ENCODE measurements around the gene CREM.
"Not testable (repeated sequence)": the region's sequence is repeated elsewhere in the genome, so short reads cannot be mapped to it uniquely, and the experiment has no call there.

CREM gene

GRCh38 chr10:35208949-35209613 is 82.4 kb downstream of the CREM start:
- peak overlapping the region; percentile 30 for H3K27ac ChIP-seq (ENCODE audit: low read depth, low read length)
- H3K4me3 ChIP-seq (ENCODE audit: low read depth, low read length): no peak overlapping the region
- no peaks in the 10 kb centered on the region for H3K36me3 ChIP-seq (ENCODE audit: control insufficient read depth, insufficient read depth, low read length)
- H3K4me1 ChIP-seq (ENCODE audit: control insufficient read depth, insufficient read depth, low read length): peaks cover 44% of the 10 kb centered on the region
- no peaks in the 10 kb centered on the region for H3K9me3 ChIP-seq (ENCODE audit: control insufficient read depth, insufficient read depth, low read length)
- no peaks in the 10 kb centered on the region for H3K27me3 ChIP-seq (ENCODE audit: control insufficient read depth, insufficient read depth, low read length)
- H3K9ac ChIP-seq (ENCODE audit: low read depth, low read length): no peak overlapping the region

- peak overlapping the region; percentile 69 for H3K27ac ChIP-seq (ENCODE audit: low read depth, low read length)
- H3K27me3 ChIP-seq (ENCODE audit: control insufficient read depth, insufficient read depth, low read length): no peaks in the 10 kb centered on the region
- peaks cover 44% of the 10 kb centered on the region for H3K4me1 ChIP-seq (ENCODE audit: control insufficient read depth, insufficient read depth, low read length)
- no peaks in the 10 kb centered on the region for H3K36me3 ChIP-seq (ENCODE audit: control insufficient read depth, insufficient read depth, low read length)
- no peak overlapping the region for H3K4me3 ChIP-seq (ENCODE audit: low read depth, low read length)
- no peaks in the 10 kb centered on the region for H3K9me3 ChIP-seq (ENCODE audit: control insufficient read depth, insufficient read depth, low read length)
- H3K9ac ChIP-seq (ENCODE audit: low read depth, low read length): no peak overlapping the region
Measured at GRCh38 chr10:35210961-35211360, 84.3 kb downstream of the CREM start.

GRCh38 chr10:35211390-35211789 is 84.7 kb downstream of the CREM start:
- no peaks in the 10 kb centered on the region for H3K36me3 ChIP-seq (ENCODE audit: control insufficient read depth, insufficient read depth, low read length)
- peak overlapping the region; percentile 69 for H3K27ac ChIP-seq (ENCODE audit: low read depth, low read length)
- H3K4me1 ChIP-seq (ENCODE audit: control insufficient read depth, insufficient read depth, low read length): peaks cover 44% of the 10 kb centered on the region
- H3K27me3 ChIP-seq (ENCODE audit: control insufficient read depth, insufficient read depth, low read length): no peaks in the 10 kb centered on the region
- H3K9ac ChIP-seq (ENCODE audit: low read depth, low read length): no peak overlapping the region
- H3K4me3 ChIP-seq (ENCODE audit: low read depth, low read length): 0 out of 2 replicates have a peak overlapping the region, but pooled peaks have one; percentile 0
- H3K9me3 ChIP-seq (ENCODE audit: control insufficient read depth, insufficient read depth, low read length): no peaks in the 10 kb centered on the region

- no peaks in the 10 kb centered on the region for H3K36me3 ChIP-seq (ENCODE audit: control insufficient read depth, insufficient read depth, low read length)
- H3K27ac ChIP-seq (ENCODE audit: low read depth, low read length): peak overlapping the region; percentile 48
- no peak overlapping the region for H3K9ac ChIP-seq (ENCODE audit: low read depth, low read length)
- H3K9me3 ChIP-seq (ENCODE audit: control insufficient read depth, insufficient read depth, low read length): no peaks in the 10 kb centered on the region
- no peaks in the 10 kb centered on the region for H3K27me3 ChIP-seq (ENCODE audit: control insufficient read depth, insufficient read depth, low read length)
- no peak overlapping the region for H3K4me3 ChIP-seq (ENCODE audit: low read depth, low read length)
- H3K4me1 ChIP-seq (ENCODE audit: control insufficient read depth, insufficient read depth, low read length): peaks cover 44% of the 10 kb centered on the region
Measured at GRCh38 chr10:35212856-35213255, 86.2 kb downstream of the CREM start.

GRCh38 chr10:35213699-35214098 is 87.1 kb downstream of the CREM start:
- H3K4me1 ChIP-seq (ENCODE audit: control insufficient read depth, insufficient read depth, low read length): peaks cover 41% of the 10 kb centered on the region
- no peaks in the 10 kb centered on the region for H3K36me3 ChIP-seq (ENCODE audit: control insufficient read depth, insufficient read depth, low read length)
- no peak overlapping the region for H3K27ac ChIP-seq (ENCODE audit: low read depth, low read length)
- no peak overlapping the region for H3K4me3 ChIP-seq (ENCODE audit: low read depth, low read length)
- no peaks in the 10 kb centered on the region for H3K27me3 ChIP-seq (ENCODE audit: control insufficient read depth, insufficient read depth, low read length)
- H3K9me3 ChIP-seq (ENCODE audit: control insufficient read depth, insufficient read depth, low read length): no peaks in the 10 kb centered on the region
- H3K9ac ChIP-seq (ENCODE audit: low read depth, low read length): no peak overlapping the region

- Histone ChIP-seq H3K27me3 (ENCODE audit: control insufficient read depth, insufficient read depth, low read length) (no peaks in the 10 kb centered on the region), H3K36me3 (ENCODE audit: control insufficient read depth, insufficient read depth, low read length) (no peaks in the 10 kb centered on the region), H3K27ac (ENCODE audit: low read depth, low read length) (no peak overlapping the region), H3K4me3 (ENCODE audit: low read depth, low read length) (no peak overlapping the region), H3K4me1 (ENCODE audit: control insufficient read depth, insufficient read depth, low read length) (peaks cover 32% of the 10 kb centered on the region), H3K9ac (ENCODE audit: low read depth, low read length) (no peak overlapping the region), H3K9me3 (ENCODE audit: control insufficient read depth, insufficient read depth, low read length) (no peaks in the 10 kb centered on the region)
Measured at GRCh38 chr10:35214607-35215020, 88.0 kb downstream of the CREM start.

GRCh38 chr10:35215107-35215506 is 88.5 kb downstream of the CREM start:
- no peaks in the 10 kb centered on the region for H3K36me3 ChIP-seq (ENCODE audit: control insufficient read depth, insufficient read depth, low read length)
- H3K27me3 ChIP-seq (ENCODE audit: control insufficient read depth, insufficient read depth, low read length): no peaks in the 10 kb centered on the region
- H3K9me3 ChIP-seq (ENCODE audit: control insufficient read depth, insufficient read depth, low read length): no peaks in the 10 kb centered on the region
- H3K4me1 ChIP-seq (ENCODE audit: control insufficient read depth, insufficient read depth, low read length): peaks cover 29% of the 10 kb centered on the region
- H3K9ac ChIP-seq (ENCODE audit: low read depth, low read length): no peak overlapping the region
- H3K27ac ChIP-seq (ENCODE audit: low read depth, low read length): no peak overlapping the region
- no peak overlapping the region for H3K4me3 ChIP-seq (ENCODE audit: low read depth, low read length)

- H3K4me1 ChIP-seq (ENCODE audit: control insufficient read depth, insufficient read depth, low read length): peaks cover 16% of the 10 kb centered on the region
- no peak overlapping the region for H3K4me3 ChIP-seq (ENCODE audit: low read depth, low read length)
- H3K9ac ChIP-seq (ENCODE audit: low read depth, low read length): no peak overlapping the region
- H3K36me3 ChIP-seq (ENCODE audit: control insufficient read depth, insufficient read depth, low read length): no peaks in the 10 kb centered on the region
- no peak overlapping the region for H3K27ac ChIP-seq (ENCODE audit: low read depth, low read length)
- H3K27me3 ChIP-seq (ENCODE audit: control insufficient read depth, insufficient read depth, low read length): no peaks in the 10 kb centered on the region
- H3K9me3 ChIP-seq (ENCODE audit: control insufficient read depth, insufficient read depth, low read length): no peaks in the 10 kb centered on the region
Measured at GRCh38 chr10:35216303-35216905, 89.8 kb downstream of the CREM start.

- H3K9ac ChIP-seq (ENCODE audit: low read depth, low read length); H3K9me3 ChIP-seq (ENCODE audit: control insufficient read depth, insufficient read depth, low read length); H3K36me3 ChIP-seq (ENCODE audit: control insufficient read depth, insufficient read depth, low read length); H3K27ac ChIP-seq (ENCODE audit: low read depth, low read length); H3K4me3 ChIP-seq (ENCODE audit: low read depth, low read length); H3K27me3 ChIP-seq (ENCODE audit: control insufficient read depth, insufficient read depth, low read length): not testable (repeated sequence)
- peaks cover 10% of the 10 kb centered on the region for H3K4me1 ChIP-seq (ENCODE audit: control insufficient read depth, insufficient read depth, low read length)
Measured at GRCh38 chr10:35216956-35217355, 90.3 kb downstream of the CREM start.

- Histone ChIP-seq H3K9ac (ENCODE audit: low read depth, low read length) (no peak overlapping the region), H3K27me3 (ENCODE audit: control insufficient read depth, insufficient read depth, low read length) (no peaks in the 10 kb centered on the region), H3K9me3 (ENCODE audit: control insufficient read depth, insufficient read depth, low read length) (no peaks in the 10 kb centered on the region), H3K4me3 (ENCODE audit: low read depth, low read length) (no peak overlapping the region), H3K27ac (ENCODE audit: low read depth, low read length) (no peak overlapping the region), H3K36me3 (ENCODE audit: control insufficient read depth, insufficient read depth, low read length) (no peaks in the 10 kb centered on the region), H3K4me1 (ENCODE audit: control insufficient read depth, insufficient read depth, low read length) (peaks cover 6% of the 10 kb centered on the region)
Measured at GRCh38 chr10:35217455-35217854, 90.8 kb downstream of the CREM start.

GRCh38 chr10:35218339-35218955 is 91.8 kb downstream of the CREM start:
- Histone ChIP-seq H3K4me1 (ENCODE audit: control insufficient read depth, insufficient read depth, low read length) (no peaks in the 10 kb centered on the region), H3K27ac (ENCODE audit: low read depth, low read length) (no peak overlapping the region), H3K4me3 (ENCODE audit: low read depth, low read length) (no peak overlapping the region)

More at GRCh38 chr10:35218339-35218955, 91.8 kb downstream of the CREM start:
- Histone ChIP-seq H3K9ac (ENCODE audit: low read depth, low read length) (no peak overlapping the region), H3K27me3 (ENCODE audit: control insufficient read depth, insufficient read depth, low read length) (no peaks in the 10 kb centered on the region), H3K36me3 (ENCODE audit: control insufficient read depth, insufficient read depth, low read length) (no peaks in the 10 kb centered on the region), H3K9me3 (ENCODE audit: control insufficient read depth, insufficient read depth, low read length) (no peaks in the 10 kb centered on the region)
